WTC11 (cell line): ENCODE results near the gene HS2ST1. TPM values are rescaled to one million over a fixed set of nuclear protein-coding genes. Genes with fewer than 3 reads are reported as not detected.

ENCODE experiments used
- ATAC-seq: fragments of 200-7000 bp; cut with Tn5 transposase; 2 replicates; pipeline ENCODE4 v1.10.0; 2021; ENCODE audit warnings: mild to moderate bottlenecking, moderate library complexity
- CTCF ChIA-PET: fragments of 300-600 bp; sonication (Branson Sonifier 250); formaldehyde crosslinking; loops from one replicate; lab custom pipeline; 2021; ENCODE audit warnings: antibody characterized with exemption; lab: Charles Lee
- POLR2A ChIA-PET: fragments of 350-600 bp; sonication (Branson Sonifier 250); formaldehyde crosslinking; loops from one replicate; lab custom pipeline; 2021; ENCODE audit warnings: antibody characterized with exemption; lab: Charles Lee
- DNase-seq: peaks from one replicate; pipeline ENCODE4 v3.0.0; 2021; ENCODE audit warnings: low spot score
- H3K27ac Mint-ChIP-seq: 2 replicates; pipeline ENCODE4 v1.8.0; 2021; ENCODE audit warnings: mixed read lengths
- H3K27me3 Mint-ChIP-seq: 2 replicates; pipeline ENCODE4 v1.8.0; 2021; ENCODE audit warnings: low read depth, mild to moderate bottlenecking, moderate library complexity, mixed read lengths
- H3K36me3 Mint-ChIP-seq: 2 replicates; pipeline ENCODE4 v1.8.0; 2021; ENCODE audit warnings: mixed read lengths
- H3K4me1 Mint-ChIP-seq: 2 replicates; pipeline ENCODE4 v1.8.0; 2022; ENCODE audit warnings: mixed read lengths
- H3K4me3 Mint-ChIP-seq: 2 replicates; pipeline ENCODE4 v1.8.0; 2021; ENCODE audit warnings: mild to moderate bottlenecking, moderate library complexity, mixed read lengths
- H3K9me3 Mint-ChIP-seq: 2 replicates; pipeline ENCODE4 v1.8.0; 2021; ENCODE audit warnings: mixed read lengths
- CBFB ChIP-seq: sonication (generic); formaldehyde crosslinking; IDR thresholded peaks from 2 replicates; pipeline ENCODE4 v1.8.1; 2022; ENCODE audit warnings: mild to moderate bottlenecking, low read depth, missing genetic modification reagents
- ERG ChIP-seq: fragments of 250-450 bp; sonication (Bioruptor Pico); IDR thresholded peaks from 2 replicates; pipeline ENCODE4 v1.8.0; 2021; ENCODE audit warnings: mild to moderate bottlenecking
- FOXJ3 ChIP-seq: sonication (generic); formaldehyde crosslinking; IDR thresholded peaks from 2 replicates; pipeline ENCODE4 v1.9.0; 2021; ENCODE audit warnings: missing genetic modification reagents, mild to moderate bottlenecking, borderline replicate concordance
- HMGA2 ChIP-seq: fragments of 250-450 bp; sonication (Bioruptor Pico); IDR thresholded peaks from 2 replicates; pipeline ENCODE4 v1.4.0; 2021; ENCODE audit warnings: mild to moderate bottlenecking, moderate library complexity
- KAT7 ChIP-seq: sonication (generic); formaldehyde crosslinking; IDR thresholded peaks from 2 replicates; pipeline ENCODE4 v1.8.1; 2023; ENCODE audit warnings: missing genetic modification reagents, mild to moderate bottlenecking, borderline replicate concordance
- MYBL2 ChIP-seq: sonication (generic); formaldehyde crosslinking; IDR thresholded peaks from 2 replicates; pipeline ENCODE4 v1.8.1; 2023; ENCODE audit warnings: mild to moderate bottlenecking, moderate library complexity, missing genetic modification reagents
- NR1H2 ChIP-seq: sonication (generic); formaldehyde crosslinking; IDR thresholded peaks from 2 replicates; pipeline ENCODE4 v1.9.0; 2021; ENCODE audit warnings: mild to moderate bottlenecking, moderate library complexity, missing genetic modification reagents
- NR2C2 ChIP-seq: sonication (generic); formaldehyde crosslinking; IDR thresholded peaks from 2 replicates; pipeline ENCODE4 v1.8.0; 2022; ENCODE audit warnings: mild to moderate bottlenecking, missing genetic modification reagents
- PRRX2 ChIP-seq: fragments of 250-450 bp; sonication (Bioruptor Pico); IDR thresholded peaks from 2 replicates; pipeline ENCODE4 v1.8.0; 2021; ENCODE audit warnings: mild to moderate bottlenecking
- RELA ChIP-seq: sonication (generic); formaldehyde crosslinking; IDR thresholded peaks from 2 replicates; pipeline ENCODE4 v1.8.1; 2022; ENCODE audit warnings: missing genetic modification reagents, mild to moderate bottlenecking, borderline replicate concordance
- SOX15 ChIP-seq: fragments of 250-450 bp; sonication (Bioruptor Pico); IDR thresholded peaks from 2 replicates; pipeline ENCODE4 v1.9.0; 2021; ENCODE audit warnings: mild to moderate bottlenecking
- TP53 ChIP-seq: sonication (generic); formaldehyde crosslinking; IDR thresholded peaks from 2 replicates; pipeline ENCODE4 v1.8.1; 2023; ENCODE audit warnings: mild to moderate bottlenecking, missing genetic modification reagents
- ZNF317 ChIP-seq: sonication (generic); formaldehyde crosslinking; IDR thresholded peaks from 2 replicates; pipeline ENCODE4 v1.8.1; 2023; ENCODE audit warnings: low read depth, mild to moderate bottlenecking, moderate library complexity, missing genetic modification reagents, borderline replicate concordance
- total RNA-seq: library from RNA; stranded (reverse); gene quantifications from 3 replicates; pipeline ENCODE4 v1.2.3, GENCODE V29; 2021
- TF ChIP-seq, protein P1 (sequence below): sonication (generic); formaldehyde crosslinking; IDR thresholded peaks from 2 replicates; pipeline ENCODE4 v1.8.1; 2023; ENCODE audit warnings: mild to moderate bottlenecking, missing genetic modification reagents, borderline replicate concordance
- TF ChIP-seq, protein P2 (sequence below): fragments of 250-450 bp; sonication (Bioruptor Pico); IDR thresholded peaks from 2 replicates; pipeline ENCODE4 v1.9.0; 2021; ENCODE audit warnings: moderate library complexity, mild to moderate bottlenecking, inconsistent platforms, borderline replicate concordance
- TF ChIP-seq, protein P3 (sequence below): sonication (generic); formaldehyde crosslinking; IDR thresholded peaks from 2 replicates; pipeline ENCODE4 v1.8.1; 2023; ENCODE audit warnings: mild to moderate bottlenecking, missing genetic modification reagents, moderate library complexity

HS2ST1 gene
- total RNA-seq, 1 experiment from 2014 or later = 24.7 TPM

GRCh38 chr1:87074001-87074795, 159.8 kb downstream of the HS2ST1 start:
- Mint-ChIP-seq H3K27ac (no peak overlapping the region), H3K36me3 (peaks cover 2% of the 10 kb centered on the region; the same call in 1 of the 2 replicates), H3K4me1 (peaks cover 30% of the 10 kb centered on the region), H3K9me3 (no peaks in the 10 kb centered on the region), H3K27me3 (no peaks in the 10 kb centered on the region), H3K4me3 (no peak overlapping the region)
- ChIA-PET CTCF (interaction anchor here (0.7 to 2.4 kb wide), 3 partner anchors 9 to 46 kb away, joined by 3 to 9 read pairs (median 4); no protein-coding TSS in a partner anchor), POLR2A (interaction anchor here (0.6 kb wide), 1 partner anchor 13 kb away, joined by 5 read pairs; no protein-coding TSS in a partner anchor)
- ATAC-seq (no peak), DNase-seq (no peak)
- TF ChIP-seq FOXJ3 (CRISPR knock-in tag) (no peak), PRRX2 (CRISPR knock-in tag) (no peak), MYBL2 (CRISPR knock-in tag) (no peak), TP53 (no peak), NR1H2 (CRISPR knock-in tag) (no peak)
- TF ChIP-seq, protein P1, sequence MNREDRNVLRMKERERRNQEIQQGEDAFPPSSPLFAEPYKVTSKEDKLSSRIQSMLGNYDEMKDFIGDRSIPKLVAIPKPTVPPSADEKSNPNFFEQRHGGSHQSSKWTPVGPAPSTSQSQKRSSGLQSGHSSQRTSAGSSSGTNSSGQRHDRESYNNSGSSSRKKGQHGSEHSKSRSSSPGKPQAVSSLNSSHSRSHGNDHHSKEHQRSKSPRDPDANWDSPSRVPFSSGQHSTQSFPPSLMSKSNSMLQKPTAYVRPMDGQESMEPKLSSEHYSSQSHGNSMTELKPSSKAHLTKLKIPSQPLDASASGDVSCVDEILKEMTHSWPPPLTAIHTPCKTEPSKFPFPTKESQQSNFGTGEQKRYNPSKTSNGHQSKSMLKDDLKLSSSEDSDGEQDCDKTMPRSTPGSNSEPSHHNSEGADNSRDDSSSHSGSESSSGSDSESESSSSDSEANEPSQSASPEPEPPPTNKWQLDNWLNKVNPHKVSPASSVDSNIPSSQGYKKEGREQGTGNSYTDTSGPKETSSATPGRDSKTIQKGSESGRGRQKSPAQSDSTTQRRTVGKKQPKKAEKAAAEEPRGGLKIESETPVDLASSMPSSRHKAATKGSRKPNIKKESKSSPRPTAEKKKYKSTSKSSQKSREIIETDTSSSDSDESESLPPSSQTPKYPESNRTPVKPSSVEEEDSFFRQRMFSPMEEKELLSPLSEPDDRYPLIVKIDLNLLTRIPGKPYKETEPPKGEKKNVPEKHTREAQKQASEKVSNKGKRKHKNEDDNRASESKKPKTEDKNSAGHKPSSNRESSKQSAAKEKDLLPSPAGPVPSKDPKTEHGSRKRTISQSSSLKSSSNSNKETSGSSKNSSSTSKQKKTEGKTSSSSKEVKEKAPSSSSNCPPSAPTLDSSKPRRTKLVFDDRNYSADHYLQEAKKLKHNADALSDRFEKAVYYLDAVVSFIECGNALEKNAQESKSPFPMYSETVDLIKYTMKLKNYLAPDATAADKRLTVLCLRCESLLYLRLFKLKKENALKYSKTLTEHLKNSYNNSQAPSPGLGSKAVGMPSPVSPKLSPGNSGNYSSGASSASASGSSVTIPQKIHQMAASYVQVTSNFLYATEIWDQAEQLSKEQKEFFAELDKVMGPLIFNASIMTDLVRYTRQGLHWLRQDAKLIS (CRISPR knock-in tag) = no peak

- no peaks in the 10 kb centered on the region for H3K9me3 Mint-ChIP-seq
- POLR2A ChIA-PET = no interaction called here
- TF ChIP-seq SOX15 (CRISPR knock-in tag) (no peak), RELA (CRISPR knock-in tag) (no peak), ERG (CRISPR knock-in tag) (no peak), NR1H2 (CRISPR knock-in tag) (no peak), ZNF317 (CRISPR knock-in tag) (no peak), TP53 (no peak), HMGA2 (no peak), CBFB (CRISPR knock-in tag) (no peak), NR2C2 (CRISPR knock-in tag) (no peak), KAT7 (CRISPR knock-in tag) (no peak), FOXJ3 (CRISPR knock-in tag) (no peak)
- TF ChIP-seq, protein P2, sequence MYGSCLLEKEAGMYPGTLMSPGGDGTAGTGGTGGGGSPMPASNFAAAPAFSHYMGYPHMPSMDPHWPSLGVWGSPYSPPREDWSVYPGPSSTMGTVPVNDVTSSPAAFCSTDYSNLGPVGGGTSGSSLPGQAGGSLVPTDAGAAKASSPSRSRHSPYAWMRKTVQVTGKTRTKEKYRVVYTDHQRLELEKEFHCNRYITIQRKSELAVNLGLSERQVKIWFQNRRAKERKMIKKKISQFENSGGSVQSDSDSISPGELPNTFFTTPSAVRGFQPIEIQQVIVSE = no peak
- TF ChIP-seq, protein P3, sequence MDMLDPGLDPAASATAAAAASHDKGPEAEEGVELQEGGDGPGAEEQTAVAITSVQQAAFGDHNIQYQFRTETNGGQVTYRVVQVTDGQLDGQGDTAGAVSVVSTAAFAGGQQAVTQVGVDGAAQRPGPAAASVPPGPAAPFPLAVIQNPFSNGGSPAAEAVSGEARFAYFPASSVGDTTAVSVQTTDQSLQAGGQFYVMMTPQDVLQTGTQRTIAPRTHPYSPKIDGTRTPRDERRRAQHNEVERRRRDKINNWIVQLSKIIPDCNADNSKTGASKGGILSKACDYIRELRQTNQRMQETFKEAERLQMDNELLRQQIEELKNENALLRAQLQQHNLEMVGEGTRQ = no peak
- TF ChIP-seq, all 79 proteins: peak for 0
These were observed 163.7 kb downstream of the HS2ST1 start for GRCh38 chr1:87077959-87078639.

More at GRCh38 chr1:87077959-87078639, 163.7 kb downstream of the HS2ST1 start:
- H3K4me3 Mint-ChIP-seq = no peak overlapping the region
- DNase-seq = no peak
- H3K27me3 Mint-ChIP-seq = no peaks in the 10 kb centered on the region
- peaks cover 23% of the 10 kb centered on the region for H3K4me1 Mint-ChIP-seq
- peak overlapping the region; percentile 5; the same call in 1 of the 2 replicates for H3K27ac Mint-ChIP-seq
- CTCF ChIA-PET = no interaction called here
- H3K36me3 Mint-ChIP-seq = peaks cover under 1% of the 10 kb centered on the region; the same call in 1 of the 2 replicates
- no peak for ATAC-seq
